HCT116 (cell line): ENCODE data around the gene RPRM. TPM values are rescaled to one million over a fixed set of nuclear protein-coding genes. Genes with fewer than 3 reads are reported as not detected.

Experiments used
- ATAC-seq: fragments of 200-7000 bp; cut with Tn5 transposase; 2 replicates; pipeline ENCODE4 v1.9.1; 2020; ENCODE audit warnings: mild to moderate bottlenecking, moderate library complexity
- BruUV-seq: library from RNA; stranded (reverse); fragments of 400-500 nt; replicated peaks from 2 replicates; lab custom pipeline; 2021; lab: Mats Ljungman, UMichigan
- CTCF ChIA-PET: fragments of 300-600 bp; sonication (Branson Sonifier 250); formaldehyde crosslinking; loops from one replicate; lab custom pipeline; 2021; ENCODE audit warnings: antibody characterized with exemption; lab: Charles Lee
- POLR2A ChIA-PET: fragments of 300-600, 350-600 bp; sonication (Branson Sonifier 250); formaldehyde crosslinking; loops from one replicate; lab custom pipeline; 2021; ENCODE audit warnings: antibody characterized with exemption; lab: Charles Lee
- RAD21 ChIA-PET, 2 experiments: fragments of 300-600 bp; sonication (Branson Sonifier 250); formaldehyde crosslinking; loops; one replicate each; lab custom pipeline; 2023; ENCODE audit warnings: low total read pairs in 2 of 2; ENCODE audit not compliant: uncharacterized antibody in 2 of 2, unreplicated experiment in 2 of 2, low non-redundant PET in 1 of 2; lab: Charles Lee
- DNase-seq: peaks from one replicate; pipeline ENCODE4 v3.0.0-alpha.2; 2010; ENCODE audit warnings: low read depth, low spot score
- H2AFZ ChIP-seq: fragments of 200-600 bp; shearing (Covaris generic), sonication (generic); 2 replicates; pipeline ENCODE4 v1.6.1; 2017; ENCODE audit warnings: low read depth, mixed run types, mixed read lengths, antibody characterized with exemption, low read length; ENCODE audit not compliant: poor library complexity, severe bottlenecking
- H3K27ac ChIP-seq: 2 replicates; pipeline ENCODE4 v1.5.1; 2012; ENCODE audit warnings: low read depth, low read length
- H3K27me3 ChIP-seq: fragments of 200-600 bp; sonication (generic); 2 replicates; pipeline ENCODE4 v1.6.1; 2016; ENCODE audit warnings: mixed run types, low read length, mixed read lengths; ENCODE audit not compliant: insufficient read depth
- H3K36me3 ChIP-seq, 2 experiments: fragments of 200-500 bp in 1 of 2; fragments of 200-600 bp in 1 of 2; sonication (Bioruptor generic) in 1 of 2; sonication (generic) in 1 of 2; 2 replicates each; pipeline versions ENCODE4 v1.5.1 to v1.6.1; 2014 to 2016; ENCODE audit warnings: low read length in 2 of 2, inconsistent platforms in 1 of 2, mixed read lengths in 1 of 2, mixed run types in 1 of 2; ENCODE audit not compliant: insufficient read depth in 2 of 2, control insufficient read depth in 1 of 2
- H3K4me1 ChIP-seq, 2 experiments: fragments of 200-600 bp in 1 of 2; sonication (generic) in 1 of 2; 2 replicates each; pipeline versions ENCODE4 v1.5.1 to v1.6.1; 2012 to 2017; ENCODE audit warnings: low read length in 2 of 2, inconsistent platforms in 1 of 2, mild to moderate bottlenecking in 1 of 2, mixed read lengths in 1 of 2, mixed run types in 1 of 2, moderate library complexity in 1 of 2; ENCODE audit not compliant: insufficient read depth in 2 of 2, control insufficient read depth in 1 of 2
- H3K4me2 ChIP-seq: fragments of 200-600 bp; sonication (generic); 2 replicates; pipeline ENCODE4 v1.6.1; 2017; ENCODE audit warnings: mixed run types, low read length, mixed read lengths
- H3K4me3 ChIP-seq, 2 experiments: fragments of 200-600 bp in 1 of 2; sonication (generic) in 1 of 2; replicated peaks in 1 of 2; 2 replicates each; pipeline ENCODE4 v1.5.1; 2011 to 2016; ENCODE audit warnings: low read length in 2 of 2, control low read depth in 1 of 2, low read depth in 1 of 2, mild to moderate bottlenecking in 1 of 2, mixed read lengths in 1 of 2, mixed run types in 1 of 2
- H3K79me2 ChIP-seq: fragments of 200-600 bp; sonication (generic); 2 replicates; pipeline ENCODE4 v1.6.1; 2017; ENCODE audit warnings: mild to moderate bottlenecking, mixed run types, low read length, moderate library complexity, mixed read lengths; ENCODE audit not compliant: insufficient read depth
- H3K9ac ChIP-seq: fragments of 200-600 bp; sonication (generic); 2 replicates; pipeline ENCODE4 v1.6.1; 2016; ENCODE audit warnings: low read length, mixed read lengths
- H3K9me2 ChIP-seq: fragments of 200-600 bp; sonication (generic), shearing (Covaris generic); 2 replicates; pipeline ENCODE4 v1.6.1; 2017; ENCODE audit warnings: mixed run types, mild to moderate bottlenecking, moderate library complexity; ENCODE audit not compliant: insufficient read depth
- H3K9me3 ChIP-seq, 2 experiments: fragments of 200-500 bp in 1 of 2; fragments of 200-600 bp in 1 of 2; sonication (Bioruptor generic) in 1 of 2; sonication (generic) in 1 of 2; 2 replicates each; pipeline ENCODE4 v1.6.1; 2014 to 2017; ENCODE audit warnings: low read length in 2 of 2, mixed read lengths in 2 of 2, inconsistent platforms in 1 of 2, low read depth in 1 of 2, mild to moderate bottlenecking in 1 of 2, mixed run types in 1 of 2, moderate library complexity in 1 of 2; ENCODE audit not compliant: control insufficient read depth in 1 of 2, insufficient read depth in 1 of 2
- H4K20me1 ChIP-seq: fragments of 200-600 bp; sonication (generic), shearing (Covaris generic); 2 replicates; pipeline ENCODE4 v1.6.1; 2017; ENCODE audit warnings: mixed run types, mild to moderate bottlenecking, moderate library complexity; ENCODE audit not compliant: insufficient read depth
- CTCF ChIP-seq, 3 experiments: fragments of 200-600 bp in 1 of 3; sonication (generic) in 1 of 3; IDR thresholded peaks in 2 of 3; conservative IDR thresholded peaks in 1 of 3; 2 replicates each; pipeline ENCODE4 v1.5.1; 2012 to 2017; ENCODE audit warnings: low read depth in 2 of 3, low read length in 2 of 3, antibody characterized with exemption in 1 of 3, borderline replicate concordance in 1 of 3, control low read depth in 1 of 3, mild to moderate bottlenecking in 1 of 3, mixed read lengths in 1 of 3, mixed run types in 1 of 3, moderate library complexity in 1 of 3; ENCODE audit not compliant: insufficient read depth in 1 of 3
- MAX ChIP-seq: IDR thresholded peaks from 2 replicates; pipeline ENCODE4 v1.6.1; 2012
- RAD21 ChIP-seq: IDR thresholded peaks from 2 replicates; pipeline ENCODE4 v1.6.1; 2012; ENCODE audit warnings: low read depth, mild to moderate bottlenecking
- intact Hi-C: fragments of 100-400 bp; cut with micrococcal nuclease; formaldehyde crosslinking; loops from 2 replicates; pipeline ENCODE4 v1.10.0; 2022
- total RNA-seq: library from RNA; stranded (reverse); gene quantifications from one replicate; pipeline ENCODE4 v1.2.1, GENCODE V29; 2021; ENCODE audit not compliant: unreplicated experiment

The RPRM gene
- total RNA-seq, 1 experiment from 2014 or later = not detected

- Histone ChIP-seq H3K9ac (no peak overlapping the region), H2AFZ (no peak overlapping the region), H3K9me2 (no peaks in the 10 kb centered on the region), H3K79me2 (no peaks in the 10 kb centered on the region), H3K4me2 (no peak overlapping the region), H3K36me3 (no peaks in the 10 kb centered on the region), H3K9me3 (no peaks in the 10 kb centered on the region), H3K27me3 (no peaks in the 10 kb centered on the region), H3K27ac (no peak overlapping the region), H3K4me3 (no peak overlapping the region), H4K20me1 (no peaks in the 10 kb centered on the region), H3K4me1 (peaks cover 0 to 10% of the 10 kb centered on the region in 2 experiments; a peak in 3 of 4 replicates)
- TF ChIP-seq CTCF (IDR thresholded peaks at IDR 0.05 in 2 of 3, conservative IDR thresholded peaks at IDR 0.05 in 1 of 3; ENCODE audit: borderline replicate concordance in 1 of 3, insufficient read depth in 1 of 3, low read depth in 2 of 3, low read length in 2 of 3) = peak in 1 of 3 experiments; percentile 16; a peak in 1 of 6 replicates
- TF ChIP-seq MAX = no peak
- intact Hi-C loops = loop anchor here (5.0 kb wide), 1 partner anchor 735 kb away; no protein-coding TSS in a partner anchor
- RAD21 ChIA-PET = no interaction called here
- DNase-seq (no peak), ATAC-seq (no peak)
- CTCF ChIA-PET = no interaction called here
- BruUV-seq = no TSS peak
- POLR2A ChIA-PET = no interaction called here
Measured at GRCh38 chr2:153476816-153477635, 1.5 kb downstream of the RPRM start.

GRCh38 chr2:153476491-153476815 lies 2.1 kb downstream of the RPRM start:
- POLR2A ChIA-PET = no interaction called here
- Histone ChIP-seq H3K9ac (no peak overlapping the region), H3K79me2 (no peaks in the 10 kb centered on the region), H3K9me3 (no peaks in the 10 kb centered on the region), H2AFZ (no peak overlapping the region), H3K4me3 (no peak overlapping the region), H3K27me3 (no peaks in the 10 kb centered on the region), H3K36me3 (no peaks in the 10 kb centered on the region), H3K4me1 (peaks cover 0 to 10% of the 10 kb centered on the region in 2 experiments; a peak in 3 of 4 replicates), H3K27ac (no peak overlapping the region), H3K4me2 (no peak overlapping the region), H3K9me2 (no peaks in the 10 kb centered on the region), H4K20me1 (no peaks in the 10 kb centered on the region)
- no peak for DNase-seq
- TF ChIP-seq RAD21 = no peak
- ATAC-seq = no peak
- no TSS peak for BruUV-seq
- intact Hi-C loops = loop anchor here (5.0 kb wide), 1 partner anchor 734 kb away; no protein-coding TSS in a partner anchor
- RAD21 ChIA-PET = no interaction called here
- CTCF ChIA-PET = no interaction called here
